OCI-LY7 (cell line): ENCODE measurements around the gene NECAB2.

Experiments
- CTCF ChIP-seq: fragments of 200-600 bp; sonication (generic); conservative IDR thresholded peaks from 2 replicates; pipeline ENCODE4 v1.5.1; 2014; ENCODE audit warnings: mild to moderate bottlenecking, antibody characterized with exemption, low read length, moderate library complexity, mixed read lengths
- EZH2phosphoT487 ChIP-seq: fragments of 200-600 bp; sonication (generic); IDR thresholded peaks from 2 replicates; pipeline ENCODE4 v1.6.1; 2018; ENCODE audit warnings: low read depth, borderline replicate concordance, mild to moderate bottlenecking, mixed run types, antibody characterized with exemption, low read length, moderate library complexity, mixed read lengths

GRCh38 chr16:84043486-84044117 is 75.6 kb downstream of the NECAB2 start:
- TF ChIP-seq CTCF (no peak), EZH2phosphoT487 (no peak)
